Activated T-cell treated with anti-CD3 and anti-CD28 coated beads, Interleukin-2, amount 50 U/mL, for 24 hours (primary cell): ENCODE data around the gene CAMKK1.
A peak's percentile ranks its signal among the peaks of the same experiment; 100 is the strongest.

Experiments
- DNase-seq: peaks from one replicate; pipeline ENCODE4 v3.0.0-alpha.2; 2020
- H3K27ac Mint-ChIP-seq: 2 replicates; pipeline ENCODE4 v1.8.0; 2020; ENCODE audit warnings: mild to moderate bottlenecking, mixed read lengths
- H3K27me3 Mint-ChIP-seq: 2 replicates; pipeline ENCODE4 v1.8.0; 2020; ENCODE audit warnings: mixed read lengths
- H3K36me3 Mint-ChIP-seq: 2 replicates; pipeline ENCODE4 v1.8.0; 2020; ENCODE audit warnings: low read depth, mixed read lengths
- H3K4me1 Mint-ChIP-seq: 2 replicates; pipeline ENCODE4 v1.8.0; 2020; ENCODE audit warnings: low read depth, mixed read lengths
- H3K4me3 Mint-ChIP-seq: 2 replicates; pipeline ENCODE4 v1.8.0; 2020; ENCODE audit warnings: mild to moderate bottlenecking, moderate library complexity, mixed read lengths
- H3K9me3 Mint-ChIP-seq: 2 replicates; pipeline ENCODE4 v1.8.0; 2020; ENCODE audit warnings: mixed read lengths

The CAMKK1 gene

DNA sequence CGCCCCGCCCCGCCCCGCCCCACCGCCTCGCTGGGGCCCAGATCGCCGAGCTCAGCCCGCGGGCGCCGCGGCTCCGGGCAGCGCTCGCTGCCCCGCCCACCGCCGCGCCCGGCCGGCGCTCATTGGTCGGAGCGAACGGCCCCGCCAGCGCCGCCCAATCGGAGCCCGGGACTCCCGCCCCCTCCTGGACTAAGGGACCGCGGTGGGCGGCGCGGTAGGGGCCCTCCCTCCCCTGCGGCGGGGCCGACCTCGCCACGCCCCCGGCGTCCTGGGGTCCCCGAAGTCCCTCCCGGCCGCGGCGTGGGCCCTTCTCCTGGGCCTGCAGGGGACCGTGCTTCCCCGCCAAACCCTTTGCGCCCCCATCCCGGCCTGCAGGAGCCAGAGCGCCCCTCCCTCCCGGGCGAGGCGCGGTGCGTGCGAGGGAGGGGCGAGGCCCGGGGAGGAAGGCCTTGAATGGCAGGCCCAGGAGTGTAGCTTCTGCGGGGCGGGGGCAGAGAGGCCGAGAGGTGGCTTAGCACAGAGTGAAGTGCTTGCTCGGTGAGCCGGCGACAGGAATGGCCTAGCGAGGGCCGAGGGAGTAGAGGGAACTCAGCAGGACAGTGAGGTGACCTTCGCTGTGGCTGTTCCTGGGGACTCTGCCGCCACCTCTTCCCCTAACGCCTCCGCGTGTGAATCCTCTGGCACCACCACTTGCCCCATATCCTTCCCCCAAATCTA is at the start of gene CAMKK1:
TSS of gene CAMKK1 (minus strand) at position 51 of the 717 bp plus-strand sequence. CDS start 7,366 bp downstream, outside the sequence.
- H3K4me1 Mint-ChIP-seq, result peaks cover 44% of the 10 kb centered on the region
- no peaks in the 10 kb centered on the region for H3K36me3 Mint-ChIP-seq
- H3K9me3 Mint-ChIP-seq, result no peaks in the 10 kb centered on the region
- peak within 1 kb of the TSS; percentile 83 for H3K4me3 Mint-ChIP-seq
- H3K27ac Mint-ChIP-seq, result peak within 1 kb of the TSS; percentile 88
- no peaks in the 10 kb centered on the region for H3K27me3 Mint-ChIP-seq
- DNase-seq, result peak; percentile 93

DNA sequence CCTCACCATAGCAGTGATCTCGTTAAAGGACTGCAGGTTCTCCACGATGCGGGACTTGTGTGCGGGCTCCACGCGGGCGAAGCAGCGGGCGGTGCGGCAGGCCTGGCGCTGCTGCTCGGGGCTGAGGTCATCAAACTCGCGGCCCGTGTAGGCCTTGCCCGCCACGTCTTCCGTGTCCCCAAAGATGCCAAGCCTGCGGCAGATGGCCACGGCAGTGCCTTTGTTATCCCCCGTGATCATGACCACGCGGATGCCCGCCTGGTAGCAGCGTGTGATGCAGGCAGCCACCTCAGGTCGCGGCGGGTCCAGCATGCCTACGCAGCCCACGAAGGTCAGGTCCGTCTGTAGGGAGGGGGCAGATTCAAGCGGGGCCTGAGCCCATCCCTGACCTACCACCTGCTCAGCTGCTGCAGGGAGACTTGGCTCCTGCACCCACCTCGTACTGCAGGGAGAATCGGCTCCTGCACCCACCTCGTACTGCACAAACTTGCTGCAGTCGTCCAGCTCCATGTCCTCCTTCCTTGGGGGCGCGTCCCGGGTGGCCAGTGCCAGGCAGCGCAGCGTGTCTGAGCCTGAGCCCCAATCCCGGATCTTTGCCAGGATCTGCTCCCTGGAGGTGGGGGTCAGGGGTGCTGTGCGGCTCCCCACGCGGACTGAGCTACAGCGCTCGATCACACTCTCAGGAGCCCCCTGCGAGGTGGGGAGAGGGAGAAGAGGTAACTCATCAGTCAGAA is 48.3 kb upstream of the CAMKK1 start:
- Mint-ChIP-seq H3K27me3 (no peaks in the 10 kb centered on the region), H3K36me3 (peaks cover 89% of the 10 kb centered on the region), H3K4me3 (no peak overlapping the region), H3K4me1 (no peaks in the 10 kb centered on the region), H3K9me3 (no peaks in the 10 kb centered on the region), H3K27ac (peak overlapping the region; percentile 11)
- DNase-seq, result no peak

DNA sequence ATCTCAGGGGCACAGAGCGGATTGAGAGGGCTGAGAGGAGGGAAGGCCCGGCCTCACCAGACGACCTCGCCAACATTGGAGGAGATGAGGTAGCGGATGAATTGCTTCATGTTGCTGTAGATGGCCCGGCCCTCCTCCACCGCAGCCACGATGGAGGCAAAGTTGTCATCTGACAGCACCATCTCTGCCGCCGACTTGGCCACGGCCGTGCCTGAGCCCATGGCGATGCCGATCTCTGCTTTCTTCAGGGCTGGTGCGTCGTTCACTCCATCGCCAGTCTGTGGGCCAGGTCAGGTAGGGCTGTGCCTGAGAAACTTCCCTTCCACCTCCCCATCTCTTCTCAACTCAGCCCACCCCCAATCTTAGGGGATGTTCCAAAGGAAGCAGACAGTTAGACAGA is 44.5 kb upstream of the CAMKK1 start:
- Mint-ChIP-seq H3K9me3 (no peaks in the 10 kb centered on the region), H3K36me3 (peaks cover 91% of the 10 kb centered on the region), H3K4me3 (no peak overlapping the region), H3K27me3 (no peaks in the 10 kb centered on the region), H3K4me1 (no peaks in the 10 kb centered on the region), H3K27ac (no peak overlapping the region)
- DNase-seq, result no peak

DNA sequence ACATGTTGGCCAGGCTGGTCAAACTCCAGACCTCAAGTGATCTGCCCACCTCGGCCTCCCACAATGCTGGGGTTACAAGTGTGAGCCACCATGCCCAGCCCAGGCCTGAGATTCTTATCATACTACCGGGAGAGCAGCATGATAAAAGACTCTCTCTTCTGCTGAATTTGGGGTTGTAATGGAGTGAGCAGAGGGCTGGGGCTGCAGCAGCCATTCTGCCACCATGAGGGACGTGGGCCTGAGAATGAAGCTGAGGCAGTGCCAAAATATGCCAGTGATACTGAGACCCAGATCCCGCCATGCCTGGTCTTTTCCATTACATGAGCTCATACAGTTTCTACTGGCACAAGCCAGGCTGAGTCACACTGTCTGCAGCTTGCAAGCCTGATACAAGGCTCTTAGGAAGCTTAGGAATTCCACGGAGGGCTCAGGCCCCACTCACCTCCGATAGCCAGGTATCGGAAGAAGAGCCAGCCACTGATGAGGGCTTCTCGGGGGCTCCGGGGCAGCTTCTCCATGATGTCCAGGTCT is 43.0 kb upstream of the CAMKK1 start:
- no peak for DNase-seq
- no peaks in the 10 kb centered on the region for H3K4me1 Mint-ChIP-seq
- peak overlapping the region; percentile 40 for H3K27ac Mint-ChIP-seq
- no peak overlapping the region for H3K4me3 Mint-ChIP-seq
- H3K9me3 Mint-ChIP-seq, result no peaks in the 10 kb centered on the region
- peaks cover 86% of the 10 kb centered on the region for H3K36me3 Mint-ChIP-seq
- no peaks in the 10 kb centered on the region for H3K27me3 Mint-ChIP-seq

DNA sequence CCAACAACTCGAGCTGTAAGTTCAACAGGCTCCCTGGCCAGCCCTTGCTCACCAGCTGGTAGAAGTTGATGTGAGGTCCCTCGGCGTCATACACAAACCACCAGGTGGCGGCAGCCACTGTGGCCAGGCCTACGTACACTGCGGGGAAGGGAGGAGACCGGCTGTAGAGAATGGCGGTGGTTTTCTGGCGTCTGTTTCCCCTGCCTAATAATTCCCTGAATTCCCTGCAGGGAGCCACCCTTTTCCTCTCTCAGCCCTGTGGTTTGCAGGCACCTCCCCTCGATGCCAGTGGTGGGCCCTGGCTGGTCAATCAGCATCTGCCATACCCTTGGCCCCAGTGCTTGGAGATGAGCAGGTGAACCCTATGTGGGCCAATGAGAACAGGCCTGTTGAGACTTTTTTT is 42.3 kb upstream of the CAMKK1 start:
- Mint-ChIP-seq H3K27ac (no peak overlapping the region), H3K9me3 (no peaks in the 10 kb centered on the region), H3K36me3 (peaks cover 86% of the 10 kb centered on the region), H3K4me3 (no peak overlapping the region), H3K4me1 (no peaks in the 10 kb centered on the region), H3K27me3 (no peaks in the 10 kb centered on the region)
- DNase-seq, result no peak

DNA sequence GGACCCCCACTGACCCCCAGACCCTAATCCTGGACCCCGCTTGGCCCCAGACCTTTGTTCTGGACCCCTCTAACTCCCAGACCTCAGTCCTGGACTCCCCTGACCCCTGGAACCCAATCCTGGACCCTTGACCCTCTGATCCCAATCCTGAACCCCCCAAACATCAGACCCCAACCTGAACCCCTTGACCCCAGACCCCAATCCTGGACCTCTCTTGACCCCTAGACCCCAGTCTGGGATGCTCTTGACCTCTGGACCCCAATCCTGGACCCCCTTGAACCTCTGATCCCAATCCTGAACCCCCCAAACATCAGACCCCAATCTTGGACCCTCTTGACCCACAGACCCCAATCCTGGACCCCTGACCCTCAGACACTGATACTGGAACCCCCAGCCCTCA is 36.9 kb upstream of the CAMKK1 start:
- Mint-ChIP-seq H3K9me3 (no peaks in the 10 kb centered on the region), H3K27me3 (no peaks in the 10 kb centered on the region), H3K4me3 (no peak overlapping the region), H3K4me1 (no peaks in the 10 kb centered on the region), H3K27ac (no peak overlapping the region), H3K36me3 (peaks cover 81% of the 10 kb centered on the region)
- no peak for DNase-seq

DNA sequence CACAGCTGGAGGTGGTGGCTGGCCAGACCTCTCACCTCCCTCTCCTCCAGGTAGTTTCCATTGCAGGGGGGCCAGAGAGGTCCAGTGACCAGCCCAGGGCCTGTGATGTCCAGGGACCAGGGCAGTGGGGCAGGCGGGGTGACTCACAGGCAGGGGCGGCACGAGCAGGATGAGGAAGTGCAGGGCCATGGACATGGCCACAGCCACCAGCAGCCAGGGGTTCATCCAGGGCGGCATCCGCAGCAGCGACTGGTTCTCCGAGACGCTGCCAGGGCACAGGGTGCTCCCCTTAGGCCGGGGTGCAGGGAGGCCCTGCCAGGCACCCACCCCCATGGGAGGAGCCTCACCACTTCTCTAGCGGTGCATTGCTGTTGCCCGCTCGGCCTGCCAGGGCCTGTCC is 36.3 kb upstream of the CAMKK1 start:
- H3K27me3 Mint-ChIP-seq, result no peaks in the 10 kb centered on the region
- H3K27ac Mint-ChIP-seq, result no peak overlapping the region
- no peaks in the 10 kb centered on the region for H3K4me1 Mint-ChIP-seq
- DNase-seq, result no peak
- peaks cover 80% of the 10 kb centered on the region for H3K36me3 Mint-ChIP-seq
- no peak overlapping the region for H3K4me3 Mint-ChIP-seq
- no peaks in the 10 kb centered on the region for H3K9me3 Mint-ChIP-seq

DNA sequence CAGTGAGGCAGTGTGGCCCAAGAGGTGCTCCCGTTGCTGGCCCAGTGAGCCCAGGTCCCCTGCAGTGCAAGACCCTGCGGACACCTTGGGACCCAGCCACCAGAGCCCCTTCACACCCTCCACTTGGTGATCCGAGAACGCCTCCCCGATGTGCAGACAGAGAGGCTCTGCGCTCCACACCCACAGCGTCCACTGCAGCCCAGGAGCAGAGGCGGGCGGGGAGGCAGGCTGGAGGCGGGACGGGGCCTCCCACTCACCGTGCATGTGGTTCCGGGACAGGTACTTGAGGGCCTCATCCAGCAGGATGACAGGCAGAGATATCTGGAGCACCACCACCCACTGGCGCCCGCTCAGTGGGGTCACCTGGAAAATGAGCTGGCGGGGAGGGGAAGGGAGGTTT is 35.6 kb upstream of the CAMKK1 start:
- Mint-ChIP-seq H3K36me3 (peaks cover 76% of the 10 kb centered on the region), H3K9me3 (no peaks in the 10 kb centered on the region), H3K27ac (no peak overlapping the region), H3K27me3 (no peaks in the 10 kb centered on the region), H3K4me3 (no peak overlapping the region), H3K4me1 (no peaks in the 10 kb centered on the region)
- DNase-seq, result no peak

DNA sequence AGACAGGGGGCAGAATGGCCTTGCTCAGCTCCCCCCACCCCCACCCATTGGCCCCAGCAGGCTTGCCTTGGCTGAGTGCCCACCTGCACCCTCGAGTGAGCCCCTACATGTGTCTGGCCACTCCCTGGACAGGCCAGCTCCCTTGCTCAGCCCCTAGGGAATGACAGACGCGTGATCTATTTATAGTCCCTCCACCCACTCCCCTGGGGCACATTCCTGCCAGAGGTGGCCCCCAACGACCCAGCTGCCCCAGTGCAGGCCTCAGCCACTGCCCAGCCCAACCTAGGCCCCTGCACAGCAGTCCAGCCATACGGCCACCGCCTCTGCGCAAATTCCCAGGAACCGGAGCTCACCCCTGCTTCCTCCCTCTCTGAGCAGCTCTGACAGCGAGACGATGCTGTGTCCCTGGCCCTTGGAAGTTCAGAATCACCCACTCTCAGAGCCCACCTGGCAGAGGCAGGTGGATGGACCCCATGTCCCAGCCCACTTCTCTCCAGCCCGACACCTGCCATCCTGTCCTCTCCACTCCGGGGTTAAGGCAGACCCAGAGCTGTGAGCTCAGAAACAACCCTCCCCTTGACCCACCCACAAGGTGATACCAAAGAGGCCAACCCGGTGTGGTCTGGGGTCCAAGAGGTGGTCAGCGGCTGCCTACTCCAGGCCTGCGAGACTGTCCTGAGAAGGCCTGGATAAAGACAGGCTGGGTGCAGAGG is 34.9 kb upstream of the CAMKK1 start:
- Mint-ChIP-seq H3K9me3 (no peaks in the 10 kb centered on the region), H3K4me1 (no peaks in the 10 kb centered on the region), H3K27ac (peak overlapping the region; percentile 37), H3K36me3 (peaks cover 72% of the 10 kb centered on the region), H3K4me3 (no peak overlapping the region), H3K27me3 (no peaks in the 10 kb centered on the region)
- no peak for DNase-seq

DNA sequence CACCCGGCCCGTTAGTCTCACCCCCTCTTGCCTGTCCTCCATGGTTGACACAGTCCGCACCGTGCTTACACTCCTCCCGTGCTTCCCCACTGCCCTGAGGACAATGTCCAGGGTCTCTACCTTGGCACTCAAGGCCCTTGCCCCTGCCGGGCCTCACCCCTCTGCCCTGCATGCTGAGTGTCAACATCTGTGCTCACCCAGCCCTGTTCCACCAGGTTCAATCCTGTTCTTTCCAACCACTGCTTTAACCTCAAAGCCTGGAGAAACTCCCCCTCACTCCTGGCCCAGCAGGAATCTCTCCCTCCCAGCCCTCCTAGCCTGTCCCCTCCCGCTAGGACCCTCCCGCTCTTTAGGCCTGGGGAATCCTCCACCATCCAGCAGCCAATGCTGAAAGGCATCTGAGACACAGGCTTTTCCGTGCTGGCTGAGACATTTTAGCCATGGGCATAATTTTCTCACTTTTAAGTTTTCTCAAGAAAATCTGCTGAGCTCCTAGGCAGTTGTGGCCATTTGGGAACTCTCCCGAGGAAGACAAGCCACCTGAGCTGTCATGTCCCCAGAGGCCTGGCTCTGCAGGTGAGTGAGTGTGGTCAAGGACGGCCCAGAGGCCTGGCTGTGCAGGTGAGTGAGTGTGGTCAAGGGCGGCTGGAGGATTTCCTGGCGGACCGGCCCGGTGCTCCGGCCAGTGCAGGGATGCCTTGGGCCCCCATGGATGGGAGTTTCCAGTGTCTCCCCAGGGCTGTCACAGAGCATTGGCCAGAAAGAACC is 34.2 kb upstream of the CAMKK1 start:
- no peak for DNase-seq
- no peaks in the 10 kb centered on the region for H3K4me1 Mint-ChIP-seq
- no peak overlapping the region for H3K4me3 Mint-ChIP-seq
- no peaks in the 10 kb centered on the region for H3K9me3 Mint-ChIP-seq
- peak overlapping the region; percentile 26 for H3K27ac Mint-ChIP-seq
- peaks cover 67% of the 10 kb centered on the region for H3K36me3 Mint-ChIP-seq
- H3K27me3 Mint-ChIP-seq, result no peaks in the 10 kb centered on the region

DNA sequence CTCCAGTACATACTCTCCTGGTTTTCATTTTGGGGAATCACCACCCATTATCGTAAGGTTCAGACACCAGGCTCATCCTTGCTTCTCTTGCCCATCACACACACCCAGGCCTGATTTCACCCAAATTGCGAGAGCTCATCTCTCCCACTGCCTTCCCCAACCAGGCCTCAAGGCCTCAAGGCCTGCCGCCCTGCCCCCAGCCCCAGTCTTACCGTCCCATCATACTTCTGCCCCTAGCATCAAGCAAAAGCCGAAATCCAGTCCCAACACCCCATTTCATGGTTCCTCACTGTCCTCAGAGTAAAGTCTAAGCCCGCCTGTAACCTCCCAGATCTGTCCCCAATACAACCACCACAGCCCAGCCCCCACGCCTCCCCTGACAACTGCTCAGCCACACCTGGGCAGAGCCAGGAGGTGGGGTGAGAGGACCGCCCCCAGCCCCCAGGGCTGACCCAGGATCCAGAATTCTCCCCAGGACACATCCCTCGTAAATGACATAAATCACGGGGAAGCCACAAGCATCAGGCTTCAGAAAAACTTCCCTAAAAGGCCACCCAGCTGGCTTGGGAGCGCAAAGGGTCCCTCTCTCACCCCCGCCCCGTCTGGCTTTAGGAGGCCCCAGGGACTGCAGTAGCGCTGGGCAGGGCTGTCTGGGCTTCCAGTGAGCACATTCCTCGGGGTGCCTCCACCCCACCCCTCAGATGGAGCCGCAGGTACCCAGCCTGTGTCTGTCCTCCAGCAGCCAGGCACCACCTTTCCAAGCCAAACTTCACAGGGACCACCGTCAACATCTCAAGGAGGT is 33.0 kb upstream of the CAMKK1 start:
- H3K36me3 Mint-ChIP-seq, result peaks cover 59% of the 10 kb centered on the region
- H3K27ac Mint-ChIP-seq, result peak overlapping the region; percentile 26
- DNase-seq, result no peak
- no peaks in the 10 kb centered on the region for H3K4me1 Mint-ChIP-seq
- no peaks in the 10 kb centered on the region for H3K9me3 Mint-ChIP-seq
- no peak overlapping the region for H3K4me3 Mint-ChIP-seq
- no peaks in the 10 kb centered on the region for H3K27me3 Mint-ChIP-seq

DNA sequence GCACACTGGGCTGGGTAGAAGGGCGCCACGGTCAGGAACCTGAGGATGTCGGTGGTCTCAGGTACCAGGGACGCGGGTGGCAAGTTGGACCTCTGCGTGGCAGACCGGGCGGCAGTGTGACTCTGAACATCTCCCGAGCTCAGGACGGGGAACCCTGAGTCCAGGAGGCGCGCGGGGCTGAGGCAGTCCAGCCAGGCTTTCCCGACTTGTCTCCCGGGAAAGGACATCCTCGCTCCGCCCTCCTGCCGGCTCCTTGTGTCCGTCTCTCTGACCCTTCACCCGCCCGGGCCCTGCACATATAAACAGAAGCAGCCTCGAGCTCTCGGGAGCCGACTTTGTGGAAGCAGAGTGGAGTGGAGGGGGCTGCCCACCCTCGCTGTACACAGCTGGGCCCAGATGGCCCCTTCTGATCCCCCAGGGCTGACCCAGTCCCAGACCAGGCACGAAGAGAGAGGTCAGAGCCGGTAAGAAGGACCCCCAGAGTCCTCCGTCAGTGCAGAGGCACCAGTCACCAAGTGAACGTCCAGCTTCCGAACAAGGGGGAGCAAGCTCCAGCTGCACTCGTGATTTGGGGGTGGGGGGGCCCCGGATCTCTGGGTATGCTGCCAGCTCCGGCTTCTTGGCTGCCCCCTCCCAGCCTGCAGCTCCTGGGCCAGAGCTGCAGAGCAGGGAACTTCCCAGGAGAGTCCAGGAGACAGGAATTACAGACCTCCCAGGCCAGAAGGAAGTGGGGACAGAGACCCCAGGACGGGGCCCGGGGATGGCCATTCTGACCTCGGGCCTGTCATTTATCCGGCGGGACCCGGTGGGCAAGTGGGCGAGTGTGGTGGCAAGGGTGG is 31.9 kb upstream of the CAMKK1 start:
- Mint-ChIP-seq H3K9me3 (no peaks in the 10 kb centered on the region), H3K4me3 (no peak overlapping the region), H3K4me1 (no peaks in the 10 kb centered on the region), H3K27ac (peak overlapping the region; percentile 67), H3K36me3 (peaks cover 51% of the 10 kb centered on the region), H3K27me3 (no peaks in the 10 kb centered on the region)
- DNase-seq, result no peak
